Measurements from ENCODE around the gene NCAPD2. TPM values are rescaled to one million over a fixed set of nuclear protein-coding genes. Genes with fewer than 3 reads are reported as not detected.
"Not testable (repeated sequence)": the region's sequence is repeated elsewhere in the genome, so short reads cannot be mapped to it uniquely, and the experiment has no call there.

Gene NCAPD2
- total and polyA plus RNA-seq, 10 donors: 12.0 to 49.2 (median 37.2) TPM

DNA sequence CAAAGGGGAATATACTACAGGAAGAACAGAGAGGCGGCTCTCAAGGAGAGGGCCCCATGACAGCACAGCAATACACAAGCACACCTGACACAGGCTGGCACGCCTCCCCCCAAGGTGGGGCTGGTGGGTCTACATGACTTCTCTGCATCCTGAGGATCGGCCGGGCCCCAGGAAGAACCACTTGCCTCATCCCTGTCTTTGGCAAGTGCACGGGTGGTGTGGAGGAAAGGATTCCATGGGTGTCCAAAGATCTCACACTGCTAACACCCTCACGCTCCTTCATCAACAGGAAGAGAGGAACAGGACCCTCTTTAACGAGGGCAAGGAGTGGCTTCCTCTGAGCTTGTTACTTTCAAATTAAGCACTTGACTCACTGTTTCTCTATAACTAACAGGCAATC lies 30.7 kb upstream of the NCAPD2 start:
- Histone ChIP-seq H3K27ac (peak overlapping the region; percentile 46 to 94 (median 89)), H3K36me3 (peaks cover 6 to 100% (median 51%) of the 10 kb centered on the region in 6 donors), H3K27me3 (replicated peaks in 1 of 7) (no peaks in the 10 kb centered on the region), H3K4me3 (peak overlapping the region in 1 of 8 donors; percentile 55), H3K4me1 (peaks cover 57 to 100% (median 87%) of the 10 kb centered on the region in 6 donors), H3K9me3 (no peaks in the 10 kb centered on the region)
- 20 to 47% (median 34%) methylated on average over 7 of the region's 7 CpGs for WGBS, 5 donors
- intact Hi-C loops (cut with DNase I; ENCODE audit: low total_unique reads): loop anchor here (5.0 to 10.0 kb wide), 2 partner anchors 36 to 128 kb away; no protein-coding TSS in a partner anchor
- DNase-seq: no peak
- TF ChIP-seq POLR2AphosphoS5 (IDR thresholded peaks at IDR 0.05): peak in 1 of 3 donors; percentile 57
- TF ChIP-seq POLR2A (IDR thresholded peaks at IDR 0.05): no peak

DNA sequence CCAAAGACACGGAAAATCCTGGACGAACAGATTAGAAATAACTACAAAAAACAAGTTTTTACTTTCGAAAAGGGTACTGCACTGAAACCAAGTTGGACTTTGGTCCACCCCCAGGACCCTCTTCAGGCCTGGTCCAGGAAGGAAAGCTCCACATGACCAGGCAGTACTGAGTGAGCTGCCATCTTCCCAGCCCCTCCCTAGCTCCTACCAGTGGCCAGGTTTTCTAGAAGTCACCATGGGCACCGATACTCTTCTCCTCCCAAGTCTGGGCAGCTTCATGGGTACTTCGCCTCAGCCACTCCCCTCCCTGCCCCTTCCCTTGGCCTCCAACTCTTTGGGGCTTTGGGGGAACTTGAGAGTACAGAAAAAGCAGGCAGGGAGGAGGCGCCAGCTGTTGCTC lies 30.0 kb upstream of the NCAPD2 start:
- Histone ChIP-seq H3K27ac (peak overlapping the region; percentile 46 to 94 (median 89)), H3K9me3 (no peaks in the 10 kb centered on the region), H3K4me3 (no peak overlapping the region), H3K4me1 (peaks cover 63 to 100% (median 94%) of the 10 kb centered on the region in 6 donors), H3K27me3 (replicated peaks in 1 of 7) (no peaks in the 10 kb centered on the region), H3K36me3 (peaks cover 2 to 98% (median 44%) of the 10 kb centered on the region in 6 donors)
- intact Hi-C loops (cut with DNase I; ENCODE audit: low total_unique reads): loop anchor here (5.0 to 10.0 kb wide), 2 partner anchors 37 to 129 kb away; no protein-coding TSS in a partner anchor
- 72 to 86% (median 79%) methylated on average over 6 of the region's 6 CpGs for WGBS, 5 donors
- DNase-seq: no peak
- no peak for TF ChIP-seq POLR2AphosphoS5 (IDR thresholded peaks at IDR 0.05)
- no peak for TF ChIP-seq POLR2A (IDR thresholded peaks at IDR 0.05)
- TF ChIP-seq, protein P1, sequence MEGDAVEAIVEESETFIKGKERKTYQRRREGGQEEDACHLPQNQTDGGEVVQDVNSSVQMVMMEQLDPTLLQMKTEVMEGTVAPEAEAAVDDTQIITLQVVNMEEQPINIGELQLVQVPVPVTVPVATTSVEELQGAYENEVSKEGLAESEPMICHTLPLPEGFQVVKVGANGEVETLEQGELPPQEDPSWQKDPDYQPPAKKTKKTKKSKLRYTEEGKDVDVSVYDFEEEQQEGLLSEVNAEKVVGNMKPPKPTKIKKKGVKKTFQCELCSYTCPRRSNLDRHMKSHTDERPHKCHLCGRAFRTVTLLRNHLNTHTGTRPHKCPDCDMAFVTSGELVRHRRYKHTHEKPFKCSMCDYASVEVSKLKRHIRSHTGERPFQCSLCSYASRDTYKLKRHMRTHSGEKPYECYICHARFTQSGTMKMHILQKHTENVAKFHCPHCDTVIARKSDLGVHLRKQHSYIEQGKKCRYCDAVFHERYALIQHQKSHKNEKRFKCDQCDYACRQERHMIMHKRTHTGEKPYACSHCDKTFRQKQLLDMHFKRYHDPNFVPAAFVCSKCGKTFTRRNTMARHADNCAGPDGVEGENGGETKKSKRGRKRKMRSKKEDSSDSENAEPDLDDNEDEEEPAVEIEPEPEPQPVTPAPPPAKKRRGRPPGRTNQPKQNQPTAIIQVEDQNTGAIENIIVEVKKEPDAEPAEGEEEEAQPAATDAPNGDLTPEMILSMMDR (IDR thresholded peaks at IDR 0.05 in 8 of 11, conservative IDR thresholded peaks at IDR 0.05 in 3 of 11): no peak

GRCh38 chr12:6464531-6464930 lies 29.4 kb upstream of the NCAPD2 start:
- H3K9me3 ChIP-seq: no peaks in the 10 kb centered on the region
- H3K27me3 ChIP-seq (replicated peaks in 1 of 7): no peaks in the 10 kb centered on the region
- H3K36me3 ChIP-seq: peaks cover 0 to 91% (median 39%) of the 10 kb centered on the region in 6 donors
- H3K27ac ChIP-seq: peak overlapping the region; percentile 46 to 94 (median 89)
- TF ChIP-seq POLR2AphosphoS5 (IDR thresholded peaks at IDR 0.05) (peak in 1 of 3 donors; percentile 24), POLR2A (IDR thresholded peaks at IDR 0.05) (no peak)
- no peak for DNase-seq
- WGBS, 5 donors: 88 to 98% (median 93%) methylated on average over 7 to 8 of the region's 8 CpGs
- intact Hi-C loops (cut with DNase I; ENCODE audit: low total_unique reads): loop anchor here (5.0 to 10.0 kb wide), 2 partner anchors 37 to 130 kb away; no protein-coding TSS in a partner anchor
- H3K4me3 ChIP-seq: no peak overlapping the region
- H3K4me1 ChIP-seq: peaks cover 66 to 100% (median 96%) of the 10 kb centered on the region in 6 donors

DNA sequence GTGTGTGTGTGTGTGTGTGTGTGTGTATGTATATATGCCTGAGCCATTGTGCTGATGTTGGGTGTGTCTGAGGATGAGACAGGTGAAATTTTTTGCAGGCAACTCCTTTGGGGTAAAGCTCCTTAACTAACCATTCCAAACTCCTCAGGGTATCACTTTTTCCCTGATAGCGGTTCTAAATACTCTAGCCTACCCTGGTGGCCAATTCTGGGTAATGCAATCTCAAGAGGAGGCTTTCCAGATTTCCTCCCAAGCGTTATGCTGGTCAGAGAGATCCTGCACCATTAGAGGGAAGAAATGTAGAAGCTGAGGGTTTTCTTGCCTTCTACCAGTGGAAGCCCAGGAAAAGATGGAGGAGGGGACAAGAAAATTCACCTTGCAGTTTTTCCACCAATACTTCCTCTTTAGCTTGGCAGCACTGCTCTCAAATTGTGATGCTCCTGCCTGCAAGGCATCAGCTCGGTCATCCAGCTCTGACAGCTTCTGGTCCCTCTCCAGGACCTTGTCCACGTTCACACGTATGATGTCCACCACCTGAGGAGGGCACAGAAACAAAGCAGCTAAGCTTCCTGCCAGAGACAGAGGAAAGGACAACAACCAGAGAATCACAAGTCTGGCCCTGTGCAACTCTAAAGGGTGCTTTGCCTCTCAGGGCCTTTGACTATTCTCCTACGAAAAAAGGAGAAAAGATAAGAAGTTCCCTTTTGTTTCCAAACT lies 28.3 kb upstream of the NCAPD2 start:
- no peak for DNase-seq
- Histone ChIP-seq H3K4me1 (peaks cover 60 to 97% (median 90%) of the 10 kb centered on the region in 6 donors), H3K9me3 (no peaks in the 10 kb centered on the region), H3K27ac (peak overlapping the region in 5 of 8 donors; percentile 4 to 67 (median 36)), H3K36me3 (peaks cover 0 to 80% (median 32%) of the 10 kb centered on the region in 6 donors), H3K27me3 (replicated peaks in 1 of 7) (no peaks in the 10 kb centered on the region), H3K4me3 (no peak overlapping the region)
- intact Hi-C loops (cut with DNase I; ENCODE audit: low total_unique reads): loop anchor here (10.0 kb wide), 1 partner anchor 131 kb away; no protein-coding TSS in a partner anchor
- WGBS, 5 donors: 38 to 49% (median 44%) methylated on average over 6 of the region's 6 CpGs
- TF ChIP-seq POLR2AphosphoS5 (IDR thresholded peaks at IDR 0.05) (peak in 1 of 3 donors; percentile 13), POLR2A (IDR thresholded peaks at IDR 0.05) (no peak)
- TF ChIP-seq, protein P1 (IDR thresholded peaks at IDR 0.05 in 8 of 11, conservative IDR thresholded peaks at IDR 0.05 in 3 of 11): peak; percentile 76 to 93 (median 88)

DNA sequence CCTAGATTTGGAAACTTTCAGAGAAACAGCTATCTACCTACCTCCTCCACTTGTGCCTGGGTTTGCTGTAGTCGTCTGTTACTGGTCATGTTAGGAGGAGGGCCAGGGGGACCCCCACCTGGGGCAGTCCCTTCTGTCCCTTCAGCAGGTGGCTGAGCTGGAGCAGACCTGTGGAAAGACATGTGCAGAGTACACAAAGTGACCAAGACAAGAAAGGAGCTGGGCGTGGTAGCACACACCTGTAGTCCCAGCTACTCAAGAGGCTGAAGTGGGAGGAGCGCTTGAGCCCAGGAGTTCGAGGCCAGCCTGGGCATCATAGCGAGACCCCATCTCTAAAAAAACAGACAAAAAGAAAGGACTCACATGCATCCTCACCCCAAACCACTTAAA lies 27.7 kb upstream of the NCAPD2 start:
- TF ChIP-seq POLR2A (IDR thresholded peaks at IDR 0.05): no peak
- TF ChIP-seq, protein P1 (IDR thresholded peaks at IDR 0.05 in 8 of 11, conservative IDR thresholded peaks at IDR 0.05 in 3 of 11): no peak
- TF ChIP-seq POLR2AphosphoS5 (IDR thresholded peaks at IDR 0.05): no peak
- peaks cover 0 to 75% (median 30%) of the 10 kb centered on the region in 6 donors for H3K36me3 ChIP-seq
- no peaks in the 10 kb centered on the region for H3K9me3 ChIP-seq
- H3K27me3 ChIP-seq (replicated peaks in 1 of 7): no peaks in the 10 kb centered on the region
- DNase-seq: no peak
- no peak overlapping the region for H3K4me3 ChIP-seq
- 88 to 93% (median 90%) methylated on average over 5 of the region's 5 CpGs for WGBS, 5 donors
- peak overlapping the region in 5 of 8 donors; percentile 4 to 67 (median 36) for H3K27ac ChIP-seq
- H3K4me1 ChIP-seq: peaks cover 56 to 94% (median 87%) of the 10 kb centered on the region in 6 donors
- intact Hi-C loops (cut with DNase I; ENCODE audit: low total_unique reads): loop anchor here (10.0 kb wide), 1 partner anchor 131 kb away; no protein-coding TSS in a partner anchor

GRCh38 chr12:6466751-6467150 lies 27.2 kb upstream of the NCAPD2 start:
- not testable (repeated sequence) for H3K4me3 ChIP-seq; H3K9me3 ChIP-seq; DNase-seq; H3K27me3 ChIP-seq (replicated peaks in 1 of 7)
- intact Hi-C loops (cut with DNase I; ENCODE audit: low total_unique reads): loop anchor here (10.0 kb wide), 1 partner anchor 132 kb away; no protein-coding TSS in a partner anchor
- Histone ChIP-seq H3K27ac (peak overlapping the region in 3 of 8 donors; percentile 36 to 50 (median 46)), H3K36me3 (peaks cover 0 to 69% (median 30%) of the 10 kb centered on the region in 6 donors), H3K4me1 (peaks cover 53 to 94% (median 86%) of the 10 kb centered on the region in 6 donors)
- 69 to 89% (median 81%) methylated on average over 3 to 4 of the region's 4 CpGs for WGBS, 5 donors

Data from spleen (tissue), 11 donors.